Spleen (tissue), 11 donors: Measurements from ENCODE around the gene GID8. TPM values are rescaled to one million over a fixed set of nuclear protein-coding genes. Genes with fewer than 3 reads are reported as not detected.

Experiments used
- DNase-seq: peaks from one replicate; pipeline ENCODE4 v3.0.0-alpha.2; 2020
- H3K27ac ChIP-seq, 8 donors: fragments of 200-600 bp; sonication (generic) in 7 of 8; 1 replicate in 4 of 8; 2 replicates in 4 of 8; pipeline versions ENCODE4 v1.5.0 to v1.8.0; 2016 to 2021; ENCODE audit warnings: inconsistent platforms in 4 of 8, mild to moderate bottlenecking in 4 of 8, moderate library complexity in 1 of 8
- H3K27me3 ChIP-seq, 7 donors: fragments of 200-600 bp; sonication (generic) in 6 of 7; replicated peaks in 1 of 7; 1 replicate in 4 of 7; 2 replicates in 3 of 7; pipeline versions ENCODE4 v1.5.0 to v1.8.0; 2016 to 2021; ENCODE audit warnings: inconsistent platforms in 3 of 7, mild to moderate bottlenecking in 1 of 7
- H3K36me3 ChIP-seq, 6 donors: fragments of 200-600 bp; sonication (generic) in 5 of 6; 1 replicate in 4 of 6; 2 replicates in 2 of 6; pipeline versions ENCODE4 v1.5.0 to v1.8.0; 2016 to 2021; ENCODE audit warnings: inconsistent platforms in 2 of 6
- H3K4me1 ChIP-seq, 6 donors: fragments of 200-600 bp; sonication (generic) in 5 of 6; 1 replicate in 3 of 6; 2 replicates in 3 of 6; pipeline versions ENCODE4 v1.5.0 to v1.8.0; 2016 to 2021; ENCODE audit warnings: inconsistent platforms in 3 of 6
- H3K4me3 ChIP-seq, 8 donors: fragments of 200-600 bp; sonication (generic) in 7 of 8; 1 replicate in 4 of 8; 2 replicates in 4 of 8; pipeline versions ENCODE4 v1.5.0 to v1.8.0; 2016 to 2021; ENCODE audit warnings: inconsistent platforms in 4 of 8, mild to moderate bottlenecking in 4 of 8, moderate library complexity in 2 of 8
- H3K9me3 ChIP-seq, 8 donors: fragments of 200-600 bp; sonication (generic) in 7 of 8; 1 replicate in 4 of 8; 2 replicates in 4 of 8; pipeline versions ENCODE4 v1.5.0 to v1.8.0; 2016 to 2021; ENCODE audit warnings: inconsistent platforms in 4 of 8
- POLR2A ChIP-seq, 3 donors: fragments of 450-650 bp; IDR thresholded peaks; one replicate each; pipeline ENCODE4 v1.5.1; 2017; ENCODE audit warnings: antibody characterized with exemption in 3 of 3, mild to moderate bottlenecking in 1 of 3
- POLR2AphosphoS5 ChIP-seq, 3 donors: sonication (generic); formaldehyde crosslinking; IDR thresholded peaks; one replicate each; pipeline ENCODE4 v1.5.1; 2017; ENCODE audit warnings: antibody characterized with exemption in 3 of 3
- WGBS, 5 donors: extraction: QIAGEN DNeasy Blood & Tissue Kit in 3 of 5; methylation state at CpG; one replicate each; pipeline versions ENCODE4 v1.1.5 to v1.1.7; 2013 to 2018; 5-methylcytosine and 5-hydroxymethylcytosine counted together
- intact Hi-C: fragments of 100-400 bp; cut with DNase I; formaldehyde crosslinking; loops from one replicate; pipeline ENCODE4 v1.15.0; 2023; ENCODE audit warnings: low total_unique reads
- polyA plus RNA-seq, 3 donors: library from polyadenylated mRNA; stranded (reverse); fragments of 200-250 nt; gene quantifications; one replicate each; pipeline ENCODE4 v1.2.1, GENCODE V29; 2013
- total RNA-seq, 7 donors: library from RNA; depleted of rRNA in 3 of 7; stranded (reverse); fragments of >200 nt in 3 of 7; fragmentation: NEBNext Ultra II Directional in 4 of 7; extraction: Animal tissue kit (Norgen Biotek cat#: 25700) in 4 of 7; gene quantifications; one replicate each; pipeline versions ENCODE4 v1.1.0 to v1.2.1, GENCODE V29; 2016 to 2021
- TF ChIP-seq, protein P1 (sequence below), 11 experiments: fragments of 200-600 bp in 7 of 11; fragments of 450-650 bp in 4 of 11; sonication (generic) in 4 of 11; IDR thresholded peaks in 8 of 11; conservative IDR thresholded peaks in 3 of 11; 1 replicate in 7 of 11; 2 replicates in 4 of 11; pipeline versions ENCODE4 v1.4.0 to v1.8.0; 2016 to 2021; ENCODE audit warnings: antibody characterized with exemption in 11 of 11, inconsistent platforms in 4 of 11, mild to moderate bottlenecking in 1 of 11
- donor health status: healthy with polysubstance abuse.
- donor health status: DM: no; HTN: no; CAD: no; lungs with moderate emphysema.
- donor health status: DM: no; HTN: no; CAD: no.
- donor health status: Bipolar disorder and iron deficiency.
- donor health status: healthy.
- donor health status: DM: no; HTN: no; CAD: no.
- donor health status: DM: yes; HTN: yes; CAD: no.

Gene GID8
- total and polyA plus RNA-seq, 10 donors, result 9.7 to 33.3 (median 28.1) TPM

GRCh38 chr20:62963614-62964397, 25.9 kb downstream of the GID8 start:
- peaks cover 0 to 15% (median 11%) of the 10 kb centered on the region in 6 donors for H3K4me1 ChIP-seq
- peaks cover 0 to 80% (median 29%) of the 10 kb centered on the region in 6 donors for H3K36me3 ChIP-seq
- H3K27me3 ChIP-seq, result no peaks in the 10 kb centered on the region
- H3K27ac ChIP-seq, result no peak overlapping the region
- TF ChIP-seq POLR2AphosphoS5 (IDR thresholded peaks at IDR 0.05), result peak in 1 of 3 donors; percentile 8
- TF ChIP-seq, protein P1, sequence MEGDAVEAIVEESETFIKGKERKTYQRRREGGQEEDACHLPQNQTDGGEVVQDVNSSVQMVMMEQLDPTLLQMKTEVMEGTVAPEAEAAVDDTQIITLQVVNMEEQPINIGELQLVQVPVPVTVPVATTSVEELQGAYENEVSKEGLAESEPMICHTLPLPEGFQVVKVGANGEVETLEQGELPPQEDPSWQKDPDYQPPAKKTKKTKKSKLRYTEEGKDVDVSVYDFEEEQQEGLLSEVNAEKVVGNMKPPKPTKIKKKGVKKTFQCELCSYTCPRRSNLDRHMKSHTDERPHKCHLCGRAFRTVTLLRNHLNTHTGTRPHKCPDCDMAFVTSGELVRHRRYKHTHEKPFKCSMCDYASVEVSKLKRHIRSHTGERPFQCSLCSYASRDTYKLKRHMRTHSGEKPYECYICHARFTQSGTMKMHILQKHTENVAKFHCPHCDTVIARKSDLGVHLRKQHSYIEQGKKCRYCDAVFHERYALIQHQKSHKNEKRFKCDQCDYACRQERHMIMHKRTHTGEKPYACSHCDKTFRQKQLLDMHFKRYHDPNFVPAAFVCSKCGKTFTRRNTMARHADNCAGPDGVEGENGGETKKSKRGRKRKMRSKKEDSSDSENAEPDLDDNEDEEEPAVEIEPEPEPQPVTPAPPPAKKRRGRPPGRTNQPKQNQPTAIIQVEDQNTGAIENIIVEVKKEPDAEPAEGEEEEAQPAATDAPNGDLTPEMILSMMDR (IDR thresholded peaks at IDR 0.05 in 8 of 11, conservative IDR thresholded peaks at IDR 0.05 in 3 of 11), result no peak
- no peak overlapping the region for H3K4me3 ChIP-seq
- peak; percentile 65 for DNase-seq
- WGBS, 5 donors, result 83 to 95% (median 90%) methylated on average over 22 to 32 of the region's 32 CpGs
- no peaks in the 10 kb centered on the region for H3K9me3 ChIP-seq
- intact Hi-C loops, result no loop called here

DNA sequence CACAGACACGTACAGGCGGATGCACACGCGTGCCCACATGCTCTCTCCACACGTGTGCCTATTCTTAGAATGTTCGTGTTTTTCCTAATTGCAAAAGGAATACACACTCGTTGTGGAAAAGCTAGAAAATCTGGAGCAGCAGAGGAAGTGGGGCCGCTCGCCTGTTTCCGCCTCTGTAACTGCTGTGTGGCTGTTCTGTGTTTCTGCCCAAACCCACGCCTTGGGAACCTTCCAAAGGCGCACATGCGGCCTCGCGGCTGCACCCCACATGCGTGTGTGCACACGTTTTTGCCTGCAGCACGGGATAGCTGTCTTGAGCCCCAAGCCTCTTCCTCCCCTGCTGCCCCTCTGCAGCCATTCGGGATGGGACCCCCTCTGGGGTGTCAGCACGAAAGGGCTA, 26.8 kb downstream of the GID8 start:
- peak; percentile 40 for DNase-seq
- intact Hi-C loops, result no loop called here
- Histone ChIP-seq H3K27ac (no peak overlapping the region), H3K4me3 (no peak overlapping the region), H3K4me1 (peaks cover 0 to 6% (median 2%) of the 10 kb centered on the region in 6 donors), H3K36me3 (peaks cover 0 to 72% (median 29%) of the 10 kb centered on the region in 6 donors), H3K27me3 (peaks cover 0 to 5% (median 0%) of the 10 kb centered on the region in 7 donors), H3K9me3 (no peaks in the 10 kb centered on the region)
- TF ChIP-seq POLR2A (IDR thresholded peaks at IDR 0.05), result no peak
- no peak for TF ChIP-seq POLR2AphosphoS5 (IDR thresholded peaks at IDR 0.05)
- TF ChIP-seq, protein P1 (IDR thresholded peaks at IDR 0.05 in 8 of 11, conservative IDR thresholded peaks at IDR 0.05 in 3 of 11), result no peak
- 57 to 84% (median 71%) methylated on average over 19 to 20 of the region's 20 CpGs for WGBS, 5 donors

- Histone ChIP-seq H3K36me3 (peaks cover 0 to 65% (median 29%) of the 10 kb centered on the region in 6 donors), H3K9me3 (no peaks in the 10 kb centered on the region), H3K27me3 (peaks cover 0 to 11% (median 3%) of the 10 kb centered on the region in 7 donors), H3K4me1 (no peaks in the 10 kb centered on the region), H3K4me3 (no peak overlapping the region), H3K27ac (no peak overlapping the region)
- TF ChIP-seq, protein P1 (IDR thresholded peaks at IDR 0.05 in 8 of 11, conservative IDR thresholded peaks at IDR 0.05 in 3 of 11), result no peak
- TF ChIP-seq POLR2AphosphoS5 (IDR thresholded peaks at IDR 0.05), result no peak
- TF ChIP-seq POLR2A (IDR thresholded peaks at IDR 0.05), result no peak
- WGBS, 5 donors, result 75 to 88% (median 81%) methylated on average over 11 to 19 of the region's 19 CpGs
- DNase-seq, result peak; percentile 67
- intact Hi-C loops, result no loop called here
These were observed 27.4 kb downstream of the GID8 start for GRCh38 chr20:62965363-62965771.
